IMR-90 (cell line): Measurements from ENCODE around the gene ADAP1. TPM values are rescaled to one million over a fixed set of nuclear protein-coding genes. Genes with fewer than 3 reads are reported as not detected.

Experiments
- ATAC-seq: fragments of 200-7000 bp; cut with Tn5 transposase; 2 replicates; pipeline ENCODE4 v1.9.1; 2020; ENCODE audit warnings: low read depth, mild to moderate bottlenecking, moderate library complexity
- BruUV-seq: library from RNA; stranded (reverse); fragments of 400-500 nt; replicated peaks from 2 replicates; lab custom pipeline; 2021; lab: Mats Ljungman, UMichigan
- CTCF ChIA-PET: fragments of 300-600 bp; formaldehyde crosslinking; extraction: SDS; loops from one replicate; lab custom pipeline; 2021; ENCODE audit warnings: antibody characterized with exemption; lab: Yijun Ruan, JAX
- POLR2A ChIA-PET: fragments of 300-600 bp; sonication (Branson Sonifier 250); formaldehyde crosslinking; loops from one replicate; lab custom pipeline; 2022; ENCODE audit warnings: antibody characterized with exemption; ENCODE audit not compliant: unreplicated experiment; lab: Charles Lee
- DNase-seq: peaks from one replicate; pipeline ENCODE4 v3.0.0; 2013
- H2AFZ ChIP-seq: replicated peaks from 2 replicates; pipeline ENCODE3; 2013; ENCODE audit warnings: low read length, mild to moderate bottlenecking; ENCODE audit not compliant: poor library complexity
- H2AK5ac ChIP-seq: 2 replicates; pipeline ENCODE4 v1.6.1; 2013; ENCODE audit warnings: low read depth, low read length, inconsistent platforms
- H2AK9ac ChIP-seq: replicated peaks from 2 replicates; pipeline ENCODE3; 2013; ENCODE audit warnings: mild to moderate bottlenecking, low read depth, low read length, moderate library complexity; ENCODE audit not compliant: poor library complexity
- H2BK120ac ChIP-seq: 2 replicates; pipeline ENCODE4 v1.6.1; 2013; ENCODE audit warnings: low read depth, low read length, inconsistent platforms
- H2BK15ac ChIP-seq: 3 replicates; pipeline ENCODE4 v1.6.1; 2013; ENCODE audit warnings: low read depth, low read length, inconsistent platforms
- H2BK20ac ChIP-seq: 2 replicates; pipeline ENCODE4 v1.6.1; 2013; ENCODE audit warnings: low read depth, mild to moderate bottlenecking, inconsistent platforms, low read length, moderate library complexity
- H2BK5ac ChIP-seq: 2 replicates; pipeline ENCODE4 v1.6.1; 2013; ENCODE audit warnings: mild to moderate bottlenecking, low read depth, low read length, inconsistent platforms; ENCODE audit not compliant: poor library complexity, severe bottlenecking
- H3K14ac ChIP-seq: replicated peaks from 2 replicates; pipeline ENCODE4 v1.6.1; 2013; ENCODE audit warnings: low read depth, low read length, inconsistent platforms
- H3K18ac ChIP-seq: 2 replicates; pipeline ENCODE4 v1.6.1; 2013; ENCODE audit warnings: low read depth, low read length, control low read depth
- H3K23ac ChIP-seq: 2 replicates; pipeline ENCODE4 v1.6.1; 2013; ENCODE audit warnings: low read depth, low read length, inconsistent platforms
- H3K27ac ChIP-seq: 2 replicates; pipeline ENCODE4 v1.5.1; 2013; ENCODE audit warnings: mild to moderate bottlenecking, control low read depth, low read length; ENCODE audit not compliant: insufficient read depth
- H3K27me3 ChIP-seq: 2 replicates; pipeline ENCODE4 v1.6.1; 2013; ENCODE audit warnings: low read length; ENCODE audit not compliant: control insufficient read depth, insufficient read depth
- H3K36me3 ChIP-seq: 2 replicates; pipeline ENCODE4 v1.6.1; 2013; ENCODE audit warnings: low read length, mixed read lengths; ENCODE audit not compliant: control insufficient read depth, insufficient read depth
- H3K4ac ChIP-seq: 2 replicates; pipeline ENCODE4 v1.6.1; 2013; ENCODE audit warnings: low read depth, low read length, inconsistent platforms
- H3K4me1 ChIP-seq: 2 replicates; pipeline ENCODE4 v1.6.1; 2013; ENCODE audit warnings: low read length, mixed read lengths; ENCODE audit not compliant: control insufficient read depth, insufficient read depth
- H3K4me2 ChIP-seq: 2 replicates; pipeline ENCODE4 v1.6.1; 2013; ENCODE audit warnings: low read depth, mild to moderate bottlenecking, control low read depth, low read length, moderate library complexity
- H3K4me3 ChIP-seq: 2 replicates; pipeline ENCODE4 v1.5.1; 2013; ENCODE audit warnings: low read depth, mild to moderate bottlenecking, control low read depth, low read length, moderate library complexity; ENCODE audit not compliant: insufficient read depth
- H3K56ac ChIP-seq: 2 replicates; pipeline ENCODE4 v1.6.1; 2013; ENCODE audit warnings: low read length, inconsistent platforms; ENCODE audit not compliant: insufficient read depth; ENCODE audit errors: extremely low read depth
- H3K79me1 ChIP-seq, 2 experiments: 2 replicates each; pipeline ENCODE4 v1.6.1; 2013; ENCODE audit warnings: low read length in 2 of 2, inconsistent platforms in 1 of 2, low read depth in 1 of 2
- H3K9ac ChIP-seq: 2 replicates; pipeline ENCODE4 v1.6.1; 2013; ENCODE audit warnings: low read depth, low read length, control low read depth
- H3K9me1 ChIP-seq: 2 replicates; pipeline ENCODE4 v1.6.1; 2013; ENCODE audit warnings: low read length, inconsistent platforms; ENCODE audit not compliant: insufficient read depth
- H3K9me3 ChIP-seq: 2 replicates; pipeline ENCODE4 v1.6.1; 2013; ENCODE audit warnings: low read length; ENCODE audit not compliant: control insufficient read depth, insufficient read depth
- H4K20me1 ChIP-seq: 2 replicates; pipeline ENCODE4 v1.6.1; 2013; ENCODE audit warnings: low read length, inconsistent platforms; ENCODE audit not compliant: insufficient read depth
- H4K5ac ChIP-seq: 2 replicates; pipeline ENCODE4 v1.6.1; 2013; ENCODE audit warnings: mild to moderate bottlenecking, low read depth, low read length, control low read depth
- H4K8ac ChIP-seq, 2 experiments: 2 replicates each; pipeline ENCODE4 v1.6.1; 2013; ENCODE audit warnings: low read depth in 2 of 2, low read length in 2 of 2, control low read depth in 1 of 2, inconsistent platforms in 1 of 2
- H4K91ac ChIP-seq: 2 replicates; pipeline ENCODE4 v1.6.1; 2013; ENCODE audit warnings: low read depth, low read length, inconsistent platforms; ENCODE audit not compliant: insufficient read depth
- BHLHE40 ChIP-seq: fragments of 150-350 bp; IDR thresholded peaks from 2 replicates; pipeline ENCODE4 v1.6.1; 2016; ENCODE audit warnings: mild to moderate bottlenecking, low read depth, low read length
- CHD1 ChIP-seq: IDR thresholded peaks from 2 replicates; pipeline ENCODE4 v1.6.1; 2012; ENCODE audit warnings: low read depth, low read length, improper control_type of control experiment
- FOS ChIP-seq: fragments of 150-350 bp; IDR thresholded peaks from 2 replicates; pipeline ENCODE4 v1.6.1; 2016; ENCODE audit warnings: low read depth, low read length
- MAZ ChIP-seq: IDR thresholded peaks from 2 replicates; pipeline ENCODE4 v1.6.1; 2012; ENCODE audit warnings: low read depth, mild to moderate bottlenecking, low read length, improper control_type of control experiment, moderate library complexity, borderline replicate concordance
- NFE2L2 ChIP-seq: fragments of 150-350 bp; IDR thresholded peaks from 2 replicates; pipeline ENCODE4 v1.6.1; 2016; ENCODE audit warnings: low read depth, mild to moderate bottlenecking, low read length
- RAD21 ChIP-seq: IDR thresholded peaks from 2 replicates; pipeline ENCODE4 v1.6.1; 2012; ENCODE audit warnings: low read length, improper control_type of control experiment
- RCOR1 ChIP-seq: IDR thresholded peaks from 2 replicates; pipeline ENCODE4 v1.6.1; 2012; ENCODE audit warnings: mild to moderate bottlenecking, low read length, improper control_type of control experiment; ENCODE audit not compliant: insufficient replicate concordance
- SMC3 ChIP-seq: fragments of 150-350 bp; IDR thresholded peaks from 2 replicates; pipeline ENCODE4 v1.6.1; 2016; ENCODE audit warnings: low read depth, mild to moderate bottlenecking, antibody characterized with exemption, low read length, moderate library complexity
- WGBS, 2 experiments: methylation state at CpG; one replicate each; pipeline versions ENCODE4 v1.1.5 to v1.1.7; 2013; ENCODE audit warnings: missing lambda C conversion rate in 2 of 2; ENCODE audit not compliant: insufficient read length in 1 of 2; ENCODE audit errors: extremely low coverage in 2 of 2; 5-methylcytosine and 5-hydroxymethylcytosine counted together
- dilution Hi-C: fragments of 300-500 bp; cut with HindIII; formaldehyde crosslinking; loops from one replicate; pipeline ENCODE4 v1.14.3; 2018; ENCODE audit warnings: low sequenced_read_pairs; ENCODE audit not compliant: unreplicated experiment
- in situ Hi-C: fragments of 300-500 bp; cut with MboI; formaldehyde crosslinking; loops from 3 replicates; pipeline ENCODE4 v1.14.3; 2019; ENCODE audit warnings: low sequenced_read_pairs, inconsistent platforms, mixed read lengths
- intact Hi-C: fragments of 100-400 bp; cut with micrococcal nuclease; formaldehyde crosslinking; loops from 2 replicates; pipeline ENCODE4 v1.10.0; 2022
- polyA plus RNA-seq, 3 experiments: library from polyadenylated mRNA; depleted of rRNA; stranded (reverse); fragments of >200 nt; gene quantifications; 2 replicates each; pipeline ENCODE4 v1.2.3, GENCODE V29; 2012; ENCODE audit warnings: low replicate concordance in 1 of 3
- total RNA-seq: library from RNA; depleted of rRNA; stranded (reverse); fragments of >200 nt; gene quantifications from 2 replicates; pipeline ENCODE4 v1.2.3, GENCODE V29; 2012

Gene ADAP1
- total and polyA plus RNA-seq, 2 of the 4 experiments (the other 2 are of a cell fraction), result 1.4 to 2.0 TPM

GRCh38 chr7:945556-946255, 8.8 kb downstream of the ADAP1 start:
- no peak overlapping the region for H2BK120ac ChIP-seq
- H2BK15ac ChIP-seq, result no peak overlapping the region
- ATAC-seq (no peak), DNase-seq (no peak)
- no peak overlapping the region for H2BK5ac ChIP-seq
- no peak overlapping the region for H3K56ac ChIP-seq
- peaks cover 6% of the 10 kb centered on the region for H3K27me3 ChIP-seq
- H3K9me3 ChIP-seq, result no peaks in the 10 kb centered on the region
- no peak overlapping the region for H4K5ac ChIP-seq
- peak overlapping the region; percentile 33 for H2AFZ ChIP-seq
- CTCF ChIA-PET, result no interaction called here
- dilution Hi-C loops (no loop called here), intact Hi-C loops (no loop called here), in situ Hi-C loops (no loop called here)
- no peaks in the 10 kb centered on the region for H3K79me1 ChIP-seq
- no peak overlapping the region for H2AK5ac ChIP-seq
- no peaks in the 10 kb centered on the region for H3K9me1 ChIP-seq
- no peaks in the 10 kb centered on the region for H4K20me1 ChIP-seq
- no TSS peak for BruUV-seq
- no peak overlapping the region for H3K27ac ChIP-seq
- no peak for TF ChIP-seq RAD21
- TF ChIP-seq BHLHE40, result no peak
- TF ChIP-seq NFE2L2, result no peak
- TF ChIP-seq SMC3, result no peak
- no peak for TF ChIP-seq FOS
- no peak for TF ChIP-seq RCOR1
- no peak for TF ChIP-seq MAZ
- TF ChIP-seq CHD1, result no peak
- no peak overlapping the region for H3K4ac ChIP-seq
- no peak overlapping the region for H4K8ac ChIP-seq
- H3K4me1 ChIP-seq, result no peaks in the 10 kb centered on the region
- H3K9ac ChIP-seq, result no peak overlapping the region
- H4K91ac ChIP-seq, result no peak overlapping the region
- no peak overlapping the region for H3K23ac ChIP-seq
- H3K18ac ChIP-seq, result no peak overlapping the region
- no peak overlapping the region for H2BK20ac ChIP-seq
- H3K4me3 ChIP-seq, result no peak overlapping the region
- WGBS, 2 experiments, result 63% methylated on average over 10 of the region's 30 CpGs; no CpG with 5 or more reads in 1 of the 2 experiments
- no peaks in the 10 kb centered on the region for H3K36me3 ChIP-seq
- H2AK9ac ChIP-seq, result peak overlapping the region; percentile 55
- no peak overlapping the region for H3K14ac ChIP-seq
- POLR2A ChIA-PET, result no interaction called here
- H3K4me2 ChIP-seq, result no peak overlapping the region
